OCI-LY1 (cell line): ENCODE results near the gene EPHA7.

Source experiments
- H2AFZ ChIP-seq: fragments of 200-600 bp; sonication (generic), shearing (Covaris generic); 2 replicates; pipeline ENCODE4 v1.6.0; 2014; ENCODE audit warnings: antibody characterized with exemption, mild to moderate bottlenecking, low read length
- H3F3A ChIP-seq: fragments of 200-600 bp; sonication (generic), shearing (Covaris generic); 2 replicates; pipeline ENCODE4 v1.6.0; 2014; ENCODE audit warnings: mild to moderate bottlenecking, antibody characterized with exemption, low read length, moderate library complexity; ENCODE audit not compliant: insufficient read depth
- H3K27ac ChIP-seq: fragments of 200-600 bp; sonication (generic); 2 replicates; pipeline ENCODE4 v1.5.1; 2014; ENCODE audit warnings: low read length, mixed run types, mild to moderate bottlenecking, low read depth; ENCODE audit not compliant: poor library complexity, severe bottlenecking
- H3K27me3 ChIP-seq: fragments of 200-600 bp; sonication (generic); 2 replicates; pipeline ENCODE4 v1.6.0; 2014; ENCODE audit warnings: antibody characterized with exemption, mild to moderate bottlenecking, low read length, moderate library complexity; ENCODE audit not compliant: insufficient read depth
- H3K36me3 ChIP-seq: fragments of 200-600 bp; sonication (generic); 2 replicates; pipeline ENCODE4 v1.6.1; 2014; ENCODE audit warnings: mild to moderate bottlenecking, antibody characterized with exemption, low read length, moderate library complexity, mixed read lengths; ENCODE audit not compliant: insufficient read depth
- H3K4me1 ChIP-seq: fragments of 200-600 bp; sonication (generic); 2 replicates; pipeline ENCODE4 v1.5.1; 2014; ENCODE audit warnings: mild to moderate bottlenecking, low read length, moderate library complexity; ENCODE audit not compliant: insufficient read depth, severe bottlenecking
- H3K4me2 ChIP-seq: fragments of 200-600 bp; sonication (generic), shearing (Covaris generic); 2 replicates; pipeline ENCODE4 v1.6.1; 2014; ENCODE audit warnings: low read length
- H3K4me3 ChIP-seq: fragments of 200-600 bp; sonication (generic); 2 replicates; pipeline ENCODE4 v1.5.1; 2014; ENCODE audit warnings: low read length, low read depth, mild to moderate bottlenecking, mixed read lengths; ENCODE audit not compliant: poor library complexity, severe bottlenecking
- H3K79me2 ChIP-seq: fragments of 200-600 bp; shearing (Covaris generic); 2 replicates; pipeline ENCODE4 v1.6.1; 2016; ENCODE audit warnings: mixed run types, low read length, mixed read lengths; ENCODE audit not compliant: insufficient read depth
- H3K9ac ChIP-seq: fragments of 200-600 bp; sonication (generic), shearing (Covaris generic); 2 replicates; pipeline ENCODE4 v1.6.1; 2014; ENCODE audit warnings: mild to moderate bottlenecking, low read length, mixed read lengths
- H3K9me2 ChIP-seq: fragments of 200-600 bp; sonication (generic), shearing (Covaris generic); 2 replicates; pipeline ENCODE4 v1.6.1; 2014; ENCODE audit warnings: low read depth, mild to moderate bottlenecking, low read length, mixed read lengths
- H3K9me3 ChIP-seq: fragments of 200-600 bp; shearing (Covaris generic); 2 replicates; pipeline ENCODE4 v1.6.1; 2014; ENCODE audit warnings: low read length, mixed read lengths
- H4K20me1 ChIP-seq: fragments of 200-600 bp; sonication (generic), shearing (Covaris generic); 2 replicates; pipeline ENCODE4 v1.6.0; 2016; ENCODE audit warnings: mild to moderate bottlenecking, low read length; ENCODE audit not compliant: insufficient read depth
- EZH2 ChIP-seq: fragments of 200-600 bp; sonication (generic), shearing (Covaris generic); IDR thresholded peaks from 2 replicates; pipeline ENCODE4 v1.8.0; 2017; ENCODE audit warnings: borderline replicate concordance, mixed run types, mild to moderate bottlenecking, antibody characterized with exemption, low read length, moderate library complexity, mixed read lengths
- TF ChIP-seq, protein P1 (sequence below): fragments of 200-600 bp; sonication (generic), shearing (Covaris generic); IDR thresholded peaks from 2 replicates; pipeline ENCODE4 v1.5.1; 2017; ENCODE audit warnings: mild to moderate bottlenecking, antibody characterized with exemption, low read length, moderate library complexity, mixed read lengths

Gene EPHA7

DNA sequence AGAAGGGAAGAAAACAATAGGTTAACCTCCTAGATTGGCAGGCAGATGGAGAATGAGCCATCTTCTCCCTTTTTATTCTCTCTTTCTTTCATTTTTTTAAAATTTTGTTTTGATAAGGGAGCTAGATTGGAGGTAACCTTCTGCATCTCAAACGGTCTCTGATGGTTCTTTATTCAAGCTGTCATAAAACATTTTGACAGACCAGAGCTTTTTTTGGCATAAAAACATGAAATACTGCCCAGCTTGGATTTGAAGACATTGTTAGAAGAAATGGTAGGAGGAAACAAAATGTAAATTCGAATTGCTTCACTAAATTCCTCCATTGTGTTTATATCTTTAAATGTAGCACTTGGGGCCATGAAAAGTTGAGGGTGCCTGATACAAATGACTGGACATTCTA lies 158.5 kb downstream of the EPHA7 start:
- no peak for TF ChIP-seq EZH2
- TF ChIP-seq, protein P1, sequence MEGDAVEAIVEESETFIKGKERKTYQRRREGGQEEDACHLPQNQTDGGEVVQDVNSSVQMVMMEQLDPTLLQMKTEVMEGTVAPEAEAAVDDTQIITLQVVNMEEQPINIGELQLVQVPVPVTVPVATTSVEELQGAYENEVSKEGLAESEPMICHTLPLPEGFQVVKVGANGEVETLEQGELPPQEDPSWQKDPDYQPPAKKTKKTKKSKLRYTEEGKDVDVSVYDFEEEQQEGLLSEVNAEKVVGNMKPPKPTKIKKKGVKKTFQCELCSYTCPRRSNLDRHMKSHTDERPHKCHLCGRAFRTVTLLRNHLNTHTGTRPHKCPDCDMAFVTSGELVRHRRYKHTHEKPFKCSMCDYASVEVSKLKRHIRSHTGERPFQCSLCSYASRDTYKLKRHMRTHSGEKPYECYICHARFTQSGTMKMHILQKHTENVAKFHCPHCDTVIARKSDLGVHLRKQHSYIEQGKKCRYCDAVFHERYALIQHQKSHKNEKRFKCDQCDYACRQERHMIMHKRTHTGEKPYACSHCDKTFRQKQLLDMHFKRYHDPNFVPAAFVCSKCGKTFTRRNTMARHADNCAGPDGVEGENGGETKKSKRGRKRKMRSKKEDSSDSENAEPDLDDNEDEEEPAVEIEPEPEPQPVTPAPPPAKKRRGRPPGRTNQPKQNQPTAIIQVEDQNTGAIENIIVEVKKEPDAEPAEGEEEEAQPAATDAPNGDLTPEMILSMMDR: no peak
- Histone ChIP-seq H3K79me2 (no peaks in the 10 kb centered on the region), H3K9ac (no peak overlapping the region), H3K27ac (no peak overlapping the region), H2AFZ (no peak overlapping the region), H3F3A (no peaks in the 10 kb centered on the region), H3K9me3 (no peaks in the 10 kb centered on the region), H3K4me2 (no peak overlapping the region), H3K4me1 (no peaks in the 10 kb centered on the region), H3K36me3 (no peaks in the 10 kb centered on the region), H3K27me3 (no peaks in the 10 kb centered on the region), H3K4me3 (no peak overlapping the region), H3K9me2 (no peaks in the 10 kb centered on the region), H4K20me1 (no peaks in the 10 kb centered on the region)

DNA sequence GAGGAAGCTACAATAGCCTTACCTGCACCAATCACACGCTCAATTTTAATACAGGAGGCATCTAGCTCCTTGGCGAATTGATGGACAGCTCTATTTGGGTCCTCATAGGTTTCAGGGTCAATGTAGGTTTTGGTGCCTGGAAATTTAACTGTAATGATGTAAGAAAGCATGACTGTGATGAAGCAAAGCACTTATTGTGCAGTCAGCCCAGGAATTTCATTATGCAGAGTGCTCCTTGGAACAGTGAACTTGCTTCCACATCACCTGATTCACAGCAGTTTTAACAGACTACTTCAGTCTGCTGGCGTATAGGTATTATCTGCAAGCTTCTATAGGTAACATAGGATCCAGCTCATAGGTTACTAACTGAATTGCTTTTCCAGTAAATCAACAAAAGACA lies 160.0 kb downstream of the EPHA7 start:
- TF ChIP-seq, protein P1: no peak
- H3K79me2 ChIP-seq: no peaks in the 10 kb centered on the region
- no peaks in the 10 kb centered on the region for H3K4me1 ChIP-seq

DNA sequence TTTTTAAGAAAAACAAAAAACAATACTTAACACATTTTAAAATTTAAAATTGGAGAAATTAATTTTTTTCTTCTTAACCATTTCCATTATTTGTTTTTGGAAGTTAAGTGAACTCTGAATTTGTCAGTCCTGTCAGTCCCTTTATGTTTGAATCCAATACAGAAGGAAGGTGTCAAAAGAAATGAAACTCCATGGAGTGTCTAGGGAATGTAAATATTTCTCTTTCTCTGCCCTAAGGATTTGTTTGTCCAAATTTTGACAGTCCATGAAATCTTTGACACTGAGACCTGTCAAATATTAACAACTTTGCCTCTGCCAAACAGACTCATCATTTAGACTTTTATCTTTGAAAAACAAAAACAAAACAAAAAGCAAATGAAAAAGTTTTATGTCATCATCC lies 166.4 kb downstream of the EPHA7 start:
- Histone ChIP-seq H3K9me3 (no peaks in the 10 kb centered on the region), H3K4me1 (no peaks in the 10 kb centered on the region), H2AFZ (no peak overlapping the region), H3K79me2 (no peaks in the 10 kb centered on the region), H3K9me2 (no peaks in the 10 kb centered on the region), H3K27ac (no peak overlapping the region), H3K4me2 (no peak overlapping the region), H3K9ac (no peak overlapping the region), H3K4me3 (no peak overlapping the region), H3K27me3 (no peaks in the 10 kb centered on the region), H4K20me1 (no peaks in the 10 kb centered on the region), H3F3A (no peaks in the 10 kb centered on the region), H3K36me3 (no peaks in the 10 kb centered on the region)
- TF ChIP-seq EZH2: no peak
- TF ChIP-seq, protein P1: no peak

More for the DNA sequence above, 160.0 kb downstream of the EPHA7 start:
- Histone ChIP-seq H3F3A (no peaks in the 10 kb centered on the region), H3K27me3 (no peaks in the 10 kb centered on the region), H2AFZ (no peak overlapping the region), H3K9me3 (no peaks in the 10 kb centered on the region), H3K4me2 (no peak overlapping the region), H3K4me3 (no peak overlapping the region), H3K27ac (no peak overlapping the region), H4K20me1 (no peaks in the 10 kb centered on the region), H3K36me3 (no peaks in the 10 kb centered on the region), H3K9me2 (no peaks in the 10 kb centered on the region), H3K9ac (no peak overlapping the region)
